HG02970 (cell line): Measurements from ENCODE around the gene RETN.

Experiments
- ATAC-seq: cut with Tn5 transposase; IDR thresholded peaks from one replicate; pipeline ENCODE4 v1.9.1; 2021; ENCODE audit warnings: mild to moderate bottlenecking, moderate library complexity, moderate number of reproducible peaks; ENCODE audit not compliant: unreplicated experiment, low FRiP score

Gene RETN

DNA sequence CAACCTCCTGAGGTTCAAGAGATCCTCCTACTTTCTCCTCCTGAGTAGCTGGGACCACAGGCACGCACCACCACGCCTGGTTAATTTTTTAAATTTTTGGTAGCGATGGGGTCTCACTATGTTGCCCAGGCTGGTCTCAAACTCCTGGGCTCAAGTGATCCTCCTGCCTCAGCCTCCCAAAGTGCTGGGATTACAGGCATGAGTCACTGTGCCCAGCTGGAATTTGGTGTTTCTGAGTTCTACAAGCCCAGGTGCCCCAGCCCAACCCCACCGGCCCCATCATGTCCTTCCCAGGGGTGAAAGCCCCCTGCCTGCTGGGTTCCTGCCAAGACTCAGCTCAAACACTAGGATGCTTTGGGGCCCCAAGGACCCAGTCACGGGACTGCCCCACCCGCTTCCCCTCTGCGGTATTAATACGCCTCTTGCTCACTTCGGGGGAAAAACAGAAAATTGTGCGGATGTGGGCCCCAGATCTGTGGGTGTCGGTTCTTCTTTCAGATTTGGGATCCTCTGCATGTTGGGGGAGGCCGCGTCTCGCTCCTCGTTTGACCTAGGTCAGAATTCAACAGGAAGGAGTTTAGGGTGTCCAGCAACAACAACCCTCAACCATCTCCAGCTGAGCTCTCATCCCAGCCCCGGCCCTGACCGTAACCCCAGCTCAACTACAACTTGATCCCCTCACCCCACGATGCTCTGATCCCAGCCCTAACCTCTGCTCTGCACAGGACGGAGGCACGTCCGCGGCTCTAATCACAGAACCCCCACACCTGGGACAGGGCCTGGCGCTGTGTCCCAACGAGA lies 36.7 kb downstream of the RETN start:
- ATAC-seq: no peak

DNA sequence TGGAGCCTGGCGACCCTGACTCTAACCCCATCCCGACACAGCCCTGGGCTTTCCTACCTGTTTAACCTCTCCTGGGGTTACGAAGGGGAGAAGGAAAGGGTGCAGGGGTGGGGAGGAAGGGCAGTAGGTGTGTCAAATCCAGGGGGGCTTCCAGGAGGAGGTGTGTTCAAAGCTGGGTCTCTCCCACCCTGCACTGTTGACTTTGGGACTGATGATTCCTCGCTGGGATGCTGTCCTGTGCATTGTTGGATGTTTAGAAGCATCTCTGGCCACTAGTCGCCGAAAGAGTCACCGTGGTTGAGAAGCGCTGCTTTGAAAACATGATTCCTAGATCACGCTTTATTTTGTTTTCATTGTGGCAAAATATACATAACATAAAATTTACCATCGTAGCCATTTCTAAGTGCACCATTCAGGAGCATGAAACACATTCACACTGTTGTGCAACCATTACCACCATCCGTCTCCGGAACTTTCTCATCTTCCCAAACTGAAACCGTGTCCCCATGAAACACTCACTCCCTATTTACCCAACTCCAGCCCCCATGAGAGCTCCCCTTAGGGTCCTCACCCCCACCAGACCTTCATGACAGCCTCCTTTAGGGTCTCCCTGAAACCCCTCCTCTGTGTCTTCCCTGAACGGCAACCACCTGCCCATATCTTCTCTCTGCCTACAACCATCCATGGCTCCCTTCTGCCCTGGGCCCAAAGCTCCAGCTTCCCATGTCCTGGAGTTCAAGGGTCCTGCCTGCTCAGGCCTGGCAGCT lies 37.5 kb downstream of the RETN start:
- no peak for ATAC-seq

DNA sequence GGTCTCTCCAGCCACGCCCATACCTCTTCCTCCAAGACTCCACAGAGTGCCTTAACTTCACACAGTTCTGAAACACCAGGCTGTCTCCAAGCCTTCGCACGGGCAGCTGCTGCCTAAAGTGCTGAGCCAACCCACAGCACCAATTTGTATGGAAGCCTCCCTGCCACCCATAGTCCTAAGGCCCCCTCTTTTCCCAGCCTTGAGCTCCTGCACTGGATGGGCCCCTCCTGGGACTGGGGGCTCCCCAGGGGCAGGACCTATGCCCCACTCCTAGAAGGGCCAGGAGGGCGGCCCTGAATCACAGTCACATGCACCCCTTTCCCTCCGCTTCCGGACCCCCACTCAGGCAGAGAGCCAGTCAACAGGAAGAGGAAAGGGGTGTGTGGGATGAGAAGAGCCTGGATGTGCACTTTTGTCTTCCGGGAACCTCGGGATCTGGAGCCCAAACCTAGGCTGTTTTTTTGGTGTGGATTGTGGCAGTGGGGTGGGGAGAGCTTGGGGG lies 38.2 kb downstream of the RETN start:
- ATAC-seq: no peak

DNA sequence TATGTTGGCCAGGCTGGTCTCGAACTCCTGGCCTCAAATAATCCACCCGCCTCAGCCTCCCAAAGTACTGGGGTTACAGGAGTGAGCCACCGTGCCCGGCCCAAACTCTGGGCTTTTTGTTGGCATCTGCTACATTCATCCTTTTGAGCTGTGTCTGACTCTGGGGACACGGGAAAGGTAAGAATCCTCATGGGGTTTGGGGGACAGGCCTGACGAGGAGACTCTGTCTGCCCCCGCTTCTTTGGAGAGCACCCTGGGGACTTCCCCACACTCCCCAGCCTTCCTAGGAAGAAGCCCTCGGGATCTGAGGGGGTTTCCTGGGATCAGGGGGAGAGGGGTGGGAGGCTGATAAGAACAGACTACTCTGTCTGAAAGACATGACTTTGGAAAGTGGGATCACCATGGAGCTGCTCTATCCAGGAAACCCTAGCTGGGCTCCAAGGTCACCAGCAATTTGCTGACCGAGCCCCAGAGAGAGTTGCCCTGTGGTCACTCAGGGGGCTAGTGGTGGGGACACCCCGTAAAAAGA lies 41.1 kb downstream of the RETN start:
- ATAC-seq: no peak

DNA sequence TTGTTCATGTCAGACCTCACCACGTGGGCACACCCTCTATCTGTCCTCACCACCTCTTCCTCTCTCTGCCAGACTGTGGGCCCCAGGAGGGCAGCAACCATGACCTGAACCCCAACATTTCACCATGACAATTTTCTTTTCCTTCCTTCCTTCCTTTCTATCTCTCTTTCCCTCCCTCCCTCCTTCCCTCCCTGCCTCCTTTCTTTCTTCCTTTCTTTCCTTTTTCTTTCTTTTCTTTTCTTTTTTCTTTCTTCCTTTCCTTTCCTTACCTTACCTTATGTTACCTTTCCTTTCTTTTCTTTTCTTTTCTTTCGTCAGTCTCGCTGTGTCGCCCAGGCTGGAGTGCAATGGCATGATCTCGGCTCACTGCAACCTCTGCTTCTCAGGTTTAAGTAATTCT lies 41.8 kb downstream of the RETN start:
- ATAC-seq: no peak

DNA sequence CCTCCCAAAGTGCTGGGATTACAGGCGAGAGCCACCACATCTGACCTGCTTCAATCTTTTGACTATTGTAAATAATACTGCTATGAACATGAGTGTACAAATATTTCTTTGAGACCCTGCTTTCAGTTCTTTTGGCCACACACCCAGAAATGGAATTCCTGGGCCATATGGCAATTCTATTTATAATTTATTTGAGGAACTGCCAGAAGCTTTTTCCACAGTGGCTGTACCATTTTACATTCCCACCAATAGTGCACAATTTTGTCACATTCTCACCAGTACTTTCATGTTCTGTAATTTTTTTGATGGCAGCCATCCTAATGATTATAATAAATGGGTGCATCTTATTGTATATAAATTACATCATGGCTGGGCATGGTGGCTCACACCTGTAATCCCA lies 46.8 kb downstream of the RETN start:
- no peak for ATAC-seq

DNA sequence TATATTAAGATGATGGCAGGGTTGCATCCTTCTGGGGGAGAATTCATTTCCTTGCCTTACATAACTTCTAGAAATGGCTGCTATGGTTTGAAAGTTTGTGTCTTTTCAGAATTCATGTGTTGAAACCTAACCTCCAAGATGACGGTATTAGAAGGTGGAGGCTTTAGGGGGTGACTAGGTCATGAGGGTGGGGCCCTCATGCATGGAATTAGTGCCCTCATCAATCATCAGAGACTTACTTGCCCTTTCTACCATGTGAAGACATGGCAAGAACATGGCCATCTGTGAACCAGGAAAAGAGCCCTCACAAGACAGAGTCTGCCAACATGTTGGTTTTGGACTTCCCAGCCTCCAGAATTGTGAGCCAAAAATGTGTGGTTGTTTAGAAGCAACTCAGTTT lies 47.9 kb downstream of the RETN start:
- ATAC-seq: no peak

DNA sequence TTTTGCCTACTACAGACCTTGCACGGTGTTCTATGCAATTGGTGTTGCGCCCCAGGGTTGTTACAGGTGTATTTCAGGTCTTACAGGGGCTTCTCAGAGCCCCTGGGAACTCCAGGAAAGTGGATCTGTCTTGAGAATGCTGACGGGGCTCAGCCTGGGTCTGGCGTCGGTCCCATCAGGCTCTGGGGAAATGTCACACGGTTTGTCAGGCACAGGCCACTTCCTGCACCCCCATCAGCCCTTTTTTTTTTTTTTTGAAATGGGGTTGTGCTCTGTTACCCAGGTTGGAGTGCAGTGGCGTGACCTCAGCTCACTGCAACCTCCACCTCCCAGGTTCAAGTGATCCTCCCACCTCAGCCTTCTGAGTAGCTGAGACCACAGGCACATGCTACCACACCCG lies 49.8 kb downstream of the RETN start:
- no peak for ATAC-seq
